PC-9 (cell line): ENCODE results near the gene UBE2D1. TPM values are rescaled to one million over a fixed set of nuclear protein-coding genes. Genes with fewer than 3 reads are reported as not detected.

ENCODE experiments used
- BruUV-seq: library from RNA; stranded (reverse); fragments of 400-500 nt; replicated peaks from 2 replicates; lab custom pipeline; 2021; lab: Mats Ljungman, UMichigan
- CTCF ChIA-PET: fragments of 300-600 bp; sonication (Branson Sonifier 250); formaldehyde crosslinking; loops from one replicate; lab custom pipeline; 2022; ENCODE audit warnings: antibody characterized with exemption; lab: Charles Lee
- POLR2A ChIA-PET: fragments of 300-600 bp; sonication (Branson Sonifier 250); formaldehyde crosslinking; loops from one replicate; lab custom pipeline; 2022; ENCODE audit warnings: antibody characterized with exemption; ENCODE audit not compliant: unreplicated experiment; lab: Charles Lee
- DNase-seq, 2 experiments: peaks; one replicate each; pipeline versions ENCODE4 v3.0.0 to v3.0.0-alpha.2; 2015 to 2022; ENCODE audit warnings: mixed read lengths in 1 of 2
- H2AFZ ChIP-seq: fragments of 200-600 bp; sonication (generic); 2 replicates; pipeline ENCODE4 v1.8.1; 2017; ENCODE audit warnings: antibody characterized with exemption
- H3F3A ChIP-seq: fragments of 200-600 bp; sonication (generic); 2 replicates; pipeline ENCODE4 v1.8.1; 2017; ENCODE audit warnings: antibody characterized with exemption, mild to moderate bottlenecking, low read depth; ENCODE audit not compliant: insufficient read depth
- H3K27ac ChIP-seq: fragments of 200-600 bp; sonication (generic); 2 replicates; pipeline ENCODE4 v1.6.1; 2016; ENCODE audit warnings: mixed run types
- H3K27me3 ChIP-seq: fragments of 200-600 bp; sonication (generic); 2 replicates; pipeline ENCODE4 v1.6.1; 2016; ENCODE audit warnings: low read depth, mixed run types; ENCODE audit not compliant: insufficient read depth
- H3K36me3 ChIP-seq: fragments of 200-600 bp; sonication (generic); 2 replicates; pipeline ENCODE4 v1.6.1; 2016; ENCODE audit warnings: low read depth, mixed run types
- H3K4me1 ChIP-seq: fragments of 200-600 bp; sonication (generic); replicated peaks from 2 replicates; pipeline ENCODE4 v1.6.1; 2016; ENCODE audit warnings: mixed run types; ENCODE audit not compliant: insufficient read depth
- H3K4me2 ChIP-seq: fragments of 200-600 bp; sonication (generic); 2 replicates; pipeline ENCODE4 v1.6.1; 2017; ENCODE audit warnings: mixed run types
- H3K4me3 ChIP-seq: fragments of 200-600 bp; sonication (generic); 2 replicates; pipeline ENCODE4 v1.6.1; 2016; ENCODE audit warnings: mixed run types
- H3K79me2 ChIP-seq: fragments of 200-600 bp; sonication (generic); 2 replicates; pipeline ENCODE4 v1.6.1; 2017; ENCODE audit warnings: low read depth, mixed run types
- H3K9me2 ChIP-seq: fragments of 200-600 bp; sonication (generic); 2 replicates; pipeline ENCODE4 v1.8.1; 2017; ENCODE audit warnings: mild to moderate bottlenecking; ENCODE audit not compliant: insufficient read depth
- H3K9me3 ChIP-seq: fragments of 200-600 bp; sonication (generic); 2 replicates; pipeline ENCODE4 v1.8.1; 2016; ENCODE audit warnings: low read depth; ENCODE audit not compliant: insufficient read depth
- H4K20me1 ChIP-seq: fragments of 200-600 bp; sonication (generic); 2 replicates; pipeline ENCODE4 v1.8.1; 2017; ENCODE audit not compliant: insufficient read depth
- CTCF ChIP-seq: fragments of 200-600 bp; sonication (generic); conservative IDR thresholded peaks from 2 replicates; pipeline ENCODE4 v1.6.1; 2017; ENCODE audit warnings: mixed run types, antibody characterized with exemption, mild to moderate bottlenecking, moderate library complexity
- EZH2 ChIP-seq: fragments of 200-600 bp; sonication (generic); IDR thresholded peaks from 2 replicates; pipeline ENCODE4 v1.8.0; 2017; ENCODE audit warnings: antibody characterized with exemption, low read depth
- intact Hi-C: fragments of 100-400 bp; cut with micrococcal nuclease; formaldehyde crosslinking; loops from one replicate; pipeline ENCODE4 v1.10.0; 2022; ENCODE audit not compliant: unreplicated experiment
- total RNA-seq: library from RNA; stranded (reverse); gene quantifications from 2 replicates; pipeline ENCODE4 v1.2.3, GENCODE V29; 2021

The UBE2D1 gene
- total RNA-seq, 1 experiment from 2014 or later = 24.0 TPM

- no TSS peak for BruUV-seq
Measured at GRCh38 chr10:58304099-58304633, 30.6 kb upstream of the UBE2D1 start.

GRCh38 chr10:58305821-58306220 lies 29.0 kb upstream of the UBE2D1 start:
- Histone ChIP-seq H3K4me3 (no peak overlapping the region), H4K20me1 (no peaks in the 10 kb centered on the region), H3K9me2 (no peaks in the 10 kb centered on the region), H3K27ac (no peak overlapping the region), H2AFZ (no peak overlapping the region), H3K4me2 (no peak overlapping the region), H3K36me3 (no peaks in the 10 kb centered on the region), H3F3A (no peaks in the 10 kb centered on the region), H3K27me3 (no peaks in the 10 kb centered on the region), H3K9me3 (no peaks in the 10 kb centered on the region), H3K4me1 (peaks cover 6% of the 10 kb centered on the region; the same call in 1 of the 2 replicates), H3K79me2 (no peaks in the 10 kb centered on the region)
- intact Hi-C loops = no loop called here
- POLR2A ChIA-PET = interaction anchor here (0.5 kb wide), 1 partner anchor 37 kb away, joined by 3 read pairs; no protein-coding TSS in a partner anchor
- TF ChIP-seq EZH2 (no peak), CTCF (no peak)
- CTCF ChIA-PET = interaction anchor here (0.6 kb wide), 1 partner anchor 109 kb away, joined by 4 read pairs; no protein-coding TSS in a partner anchor
- DNase-seq = no peak
- BruUV-seq = no TSS peak

More at GRCh38 chr10:58304099-58304633, 30.6 kb upstream of the UBE2D1 start:
- Histone ChIP-seq H3K79me2 (no peaks in the 10 kb centered on the region), H3K36me3 (no peaks in the 10 kb centered on the region), H3K9me3 (no peaks in the 10 kb centered on the region), H3K4me1 (peaks cover 6% of the 10 kb centered on the region; the same call in 1 of the 2 replicates), H3K9me2 (no peaks in the 10 kb centered on the region), H3K27me3 (no peaks in the 10 kb centered on the region), H3F3A (no peaks in the 10 kb centered on the region; the same call in 1 of the 2 replicates), H2AFZ (no peak overlapping the region), H4K20me1 (no peaks in the 10 kb centered on the region), H3K4me3 (no peak overlapping the region), H3K4me2 (no peak overlapping the region), H3K27ac (no peak overlapping the region)
- no peak for DNase-seq
- POLR2A ChIA-PET = interaction anchor here (0.7 kb wide), 1 partner anchor 66 kb away, joined by 4 read pairs; no protein-coding TSS in a partner anchor
- intact Hi-C loops = no loop called here
- no peak for TF ChIP-seq EZH2
- TF ChIP-seq CTCF = no peak
- CTCF ChIA-PET = no interaction called here

- Histone ChIP-seq H3F3A (no peaks in the 10 kb centered on the region), H3K9me3 (no peaks in the 10 kb centered on the region), H3K4me1 (peaks cover 6% of the 10 kb centered on the region; the same call in 1 of the 2 replicates), H2AFZ (no peak overlapping the region), H3K79me2 (no peaks in the 10 kb centered on the region), H3K27me3 (no peaks in the 10 kb centered on the region), H3K4me3 (no peak overlapping the region), H3K36me3 (no peaks in the 10 kb centered on the region), H3K9me2 (no peaks in the 10 kb centered on the region), H3K4me2 (no peak overlapping the region), H3K27ac (no peak overlapping the region), H4K20me1 (no peaks in the 10 kb centered on the region)
- CTCF ChIA-PET = no interaction called here
- no TSS peak for BruUV-seq
- intact Hi-C loops = no loop called here
- DNase-seq = no peak
- TF ChIP-seq CTCF (no peak), EZH2 (no peak)
- POLR2A ChIA-PET = no interaction called here
Measured at GRCh38 chr10:58307676-58308075, 27.1 kb upstream of the UBE2D1 start.
